ENCODE measurements around the gene AMIGO1. TPM values are rescaled to one million over a fixed set of nuclear protein-coding genes. Genes with fewer than 3 reads are reported as not detected.

AMIGO1 gene
- total and polyA plus RNA-seq, 12 donors = 3.8 to 27.9 (median 22.5) TPM

GRCh38 chr1:109492779-109493178 is 16.7 kb downstream of the AMIGO1 start:
- Histone ChIP-seq H3K27ac (no peak overlapping the region), H3K36me3 (replicated peaks in 1 of 2) (peaks cover 0 to 23% of the 10 kb centered on the region in 2 donors), H3K27me3 (no peaks in the 10 kb centered on the region), H3K4me1 (replicated peaks in 1 of 2) (peaks cover 18 to 45% of the 10 kb centered on the region in 2 donors), H3K9me3 (replicated peaks in 1 of 3) (no peaks in the 10 kb centered on the region), H3K4me3 (no peak overlapping the region)
- TF ChIP-seq POLR2A (IDR thresholded peaks at IDR 0.05) (no peak), CTCF (IDR thresholded peaks at IDR 0.05) (no peak)
- intact Hi-C loops (cut with DNase I) = loop anchor here in 1 of 2 donors (1.0 kb wide), 1 partner anchor 40 kb away; no protein-coding TSS in a partner anchor
- no peak for DNase-seq
- WGBS, 4 donors = 72 to 95% (median 78%) methylated on average over 4 of the region's 4 CpGs

- Histone ChIP-seq H3K36me3 (replicated peaks in 1 of 2) (peaks cover 0 to 13% of the 10 kb centered on the region in 2 donors), H3K27me3 (no peaks in the 10 kb centered on the region), H3K9me3 (replicated peaks in 1 of 3) (no peaks in the 10 kb centered on the region), H3K4me1 (replicated peaks in 1 of 2) (peaks cover 18 to 45% of the 10 kb centered on the region in 2 donors), H3K4me3 (no peak overlapping the region), H3K27ac (peak overlapping the region in 4 of 5 donors; percentile 17 to 88 (median 50))
- intact Hi-C loops (cut with DNase I) = no loop called here
- 41 to 71% (median 52%) methylated on average over 4 to 8 of the region's 8 CpGs for WGBS, 4 donors
- TF ChIP-seq CTCF (IDR thresholded peaks at IDR 0.05) (no peak), POLR2A (IDR thresholded peaks at IDR 0.05) (no peak)
- DNase-seq = peak in 5 of 7 donors; percentile 41 to 54 (median 53)
Observed at GRCh38 chr1:109491372-109491771, 18.2 kb downstream of the AMIGO1 start.

GRCh38 chr1:109490934-109491302 is 18.6 kb downstream of the AMIGO1 start:
- intact Hi-C loops (cut with DNase I) = no loop called here
- peak in 6 of 7 donors; percentile 67 to 82 (median 75) for DNase-seq
- Histone ChIP-seq H3K9me3 (replicated peaks in 1 of 3) (no peaks in the 10 kb centered on the region), H3K36me3 (replicated peaks in 1 of 2) (peaks cover 0 to 8% of the 10 kb centered on the region in 2 donors), H3K4me1 (replicated peaks in 1 of 2) (peaks cover 18 to 45% of the 10 kb centered on the region in 2 donors), H3K27ac (peak overlapping the region in 3 of 5 donors; percentile 24 to 88 (median 76)), H3K27me3 (no peaks in the 10 kb centered on the region), H3K4me3 (no peak overlapping the region)
- 38 to 55% (median 49%) methylated on average over 1 to 11 of the region's 11 CpGs for WGBS, 4 donors
- TF ChIP-seq CTCF (IDR thresholded peaks at IDR 0.05) (peak in 2 of 6 experiments; percentile 10 to 19), POLR2A (IDR thresholded peaks at IDR 0.05) (no peak)

DNA sequence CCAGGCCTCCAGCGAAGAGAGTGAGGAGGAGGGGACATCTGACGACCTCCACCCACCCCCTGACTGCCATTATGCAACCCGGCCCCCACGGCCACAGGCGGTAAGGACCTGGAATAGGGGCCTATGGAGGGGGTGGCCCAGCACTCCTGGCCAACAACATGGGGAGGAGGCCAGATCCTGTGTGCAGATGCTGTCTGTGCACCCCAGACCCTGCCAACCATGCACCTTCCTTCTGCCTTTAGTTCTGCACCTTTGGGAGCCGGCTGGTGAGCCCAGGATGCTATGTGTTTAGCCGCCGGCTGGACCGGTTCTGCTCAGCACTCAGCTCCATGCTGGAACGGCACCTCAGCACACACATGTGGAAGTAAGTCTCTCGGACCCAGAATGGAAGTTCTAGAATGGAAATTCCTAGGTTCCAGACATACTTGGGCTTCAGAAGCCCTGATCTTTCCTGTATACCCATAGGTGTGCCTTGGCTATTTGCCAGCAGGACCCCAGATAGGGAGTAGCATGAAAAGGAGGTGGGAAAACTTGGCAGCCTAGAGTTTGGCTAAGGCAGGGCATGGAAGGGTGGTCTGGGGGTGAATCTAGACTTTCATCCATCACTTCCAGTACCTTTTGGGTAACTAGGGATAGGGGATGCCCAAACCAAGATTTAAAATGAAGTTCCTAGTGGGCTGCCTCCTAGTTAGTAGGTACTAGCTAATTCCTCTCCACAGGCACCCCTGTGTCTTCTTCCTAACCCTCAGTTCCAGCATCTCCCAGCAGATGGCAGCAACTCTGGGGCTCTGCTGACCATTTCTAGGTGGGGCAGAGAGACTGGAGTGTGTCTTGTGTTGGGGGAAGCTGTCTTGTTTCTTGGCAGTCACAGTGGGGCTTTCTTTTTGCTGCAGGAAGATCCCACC is 19.2 kb downstream of the AMIGO1 start:
- intact Hi-C loops (cut with DNase I) = no loop called here
- Histone ChIP-seq H3K27ac (peak overlapping the region in 3 of 5 donors; percentile 24 to 88 (median 76)), H3K27me3 (no peaks in the 10 kb centered on the region), H3K36me3 (replicated peaks in 1 of 2) (peaks cover 0 to 3% of the 10 kb centered on the region in 2 donors), H3K9me3 (replicated peaks in 1 of 3) (no peaks in the 10 kb centered on the region), H3K4me1 (replicated peaks in 1 of 2) (peaks cover 18 to 44% of the 10 kb centered on the region in 2 donors), H3K4me3 (no peak overlapping the region)
- DNase-seq = peak; percentile 75 to 88 (median 76)
- TF ChIP-seq POLR2A (IDR thresholded peaks at IDR 0.05) = no peak
- peak; percentile 67 to 82 (median 80) for TF ChIP-seq CTCF (IDR thresholded peaks at IDR 0.05)
- WGBS, 4 donors = 79 to 89% (median 82%) methylated on average over 3 to 11 of the region's 11 CpGs

Measured in adrenal gland (tissue), 12 donors.